HUES6 (cell line): ENCODE results near the gene TERT.
"Not testable (repeated sequence)": the region's sequence is repeated elsewhere in the genome, so short reads cannot be mapped to it uniquely, and the experiment has no call there.

Experiments
- H3K27ac ChIP-seq: 2 replicates; pipeline ENCODE4 v1.7.0; 2013; ENCODE audit warnings: low read depth, mild to moderate bottlenecking, low read length, inconsistent platforms
- H3K27me3 ChIP-seq: 2 replicates; pipeline ENCODE4 v1.6.1; 2013; ENCODE audit warnings: low read length; ENCODE audit not compliant: control insufficient read depth, insufficient read depth
- H3K36me3 ChIP-seq: 2 replicates; pipeline ENCODE4 v1.6.1; 2013; ENCODE audit warnings: low read length; ENCODE audit not compliant: control insufficient read depth, insufficient read depth
- H3K4me1 ChIP-seq: 2 replicates; pipeline ENCODE4 v1.6.1; 2013; ENCODE audit warnings: low read length; ENCODE audit not compliant: control insufficient read depth, insufficient read depth
- H3K4me3 ChIP-seq: 2 replicates; pipeline ENCODE4 v1.5.1; 2013; ENCODE audit warnings: low read depth, low read length
- H3K9ac ChIP-seq: one replicate; pipeline ENCODE4 v1.6.1; 2013; ENCODE audit warnings: mild to moderate bottlenecking, low read length
- H3K9me3 ChIP-seq: 2 replicates; pipeline ENCODE4 v1.6.1; 2013; ENCODE audit warnings: low read depth, low read length; ENCODE audit not compliant: control insufficient read depth, insufficient read depth

TERT gene

GRCh38 chr5:1330847-1331831, 36.3 kb upstream of the TERT start:
- Histone ChIP-seq H3K27ac (no peak overlapping the region), H3K4me3 (no peak overlapping the region), H3K27me3 (no peaks in the 10 kb centered on the region), H3K4me1 (no peaks in the 10 kb centered on the region; the same call in 1 of the 2 replicates), H3K9ac (no peak overlapping the region), H3K36me3 (peaks cover 78% of the 10 kb centered on the region), H3K9me3 (peaks cover 3% of the 10 kb centered on the region; the same call in 1 of the 2 replicates)

GRCh38 chr5:1330146-1330846, 35.4 kb upstream of the TERT start:
- Histone ChIP-seq H3K9me3 (peaks cover 3% of the 10 kb centered on the region; the same call in 1 of the 2 replicates), H3K9ac (no peak overlapping the region), H3K4me1 (no peaks in the 10 kb centered on the region; the same call in 1 of the 2 replicates), H3K27ac (no peak overlapping the region), H3K36me3 (peaks cover 78% of the 10 kb centered on the region), H3K27me3 (no peaks in the 10 kb centered on the region), H3K4me3 (no peak overlapping the region)

- peaks cover 3% of the 10 kb centered on the region; the same call in 1 of the 2 replicates for H3K9me3 ChIP-seq
- H3K4me3 ChIP-seq: no peak overlapping the region
- H3K27ac ChIP-seq: peak overlapping the region; percentile 70; the same call in 1 of the 2 replicates
- no peaks in the 10 kb centered on the region; the same call in 1 of the 2 replicates for H3K4me1 ChIP-seq
- H3K36me3 ChIP-seq: peaks cover 78% of the 10 kb centered on the region
- no peak overlapping the region for H3K9ac ChIP-seq
- H3K27me3 ChIP-seq: no peaks in the 10 kb centered on the region
Observed at GRCh38 chr5:1329111-1329579, 34.3 kb upstream of the TERT start.

- H3K4me3 ChIP-seq, H3K4me1 ChIP-seq, H3K9me3 ChIP-seq, H3K9ac ChIP-seq, H3K27me3 ChIP-seq: not testable (repeated sequence)
- peaks cover 78% of the 10 kb centered on the region for H3K36me3 ChIP-seq
- H3K27ac ChIP-seq: peak overlapping the region; percentile 70; the same call in 1 of the 2 replicates
Observed at GRCh38 chr5:1328237-1329110, 33.6 kb upstream of the TERT start.

- peak overlapping the region; percentile 59; the same call in 1 of the 2 replicates for H3K27ac ChIP-seq
- H3K4me3 ChIP-seq, H3K4me1 ChIP-seq, H3K27me3 ChIP-seq, H3K9me3 ChIP-seq: not testable (repeated sequence)
- peak overlapping the region; percentile 60 for H3K9ac ChIP-seq
- H3K36me3 ChIP-seq: peaks cover 78% of the 10 kb centered on the region
Observed at GRCh38 chr5:1326901-1327756, 32.3 kb upstream of the TERT start.

GRCh38 chr5:1326532-1326875, 31.6 kb upstream of the TERT start:
- peaks cover 78% of the 10 kb centered on the region for H3K36me3 ChIP-seq
- peak overlapping the region; percentile 13 for H3K9ac ChIP-seq
- not testable (repeated sequence) for H3K9me3 ChIP-seq, H3K27ac ChIP-seq, H3K4me1 ChIP-seq, H3K4me3 ChIP-seq, H3K27me3 ChIP-seq

GRCh38 chr5:1325870-1326531, 31.1 kb upstream of the TERT start:
- peaks cover 78% of the 10 kb centered on the region for H3K36me3 ChIP-seq
- H3K27me3 ChIP-seq: no peaks in the 10 kb centered on the region
- H3K27ac ChIP-seq: no peak overlapping the region; the same call in 1 of the 2 replicates
- no peak overlapping the region for H3K9ac ChIP-seq
- no peak overlapping the region for H3K4me3 ChIP-seq
- H3K4me1 ChIP-seq: no peaks in the 10 kb centered on the region; the same call in 1 of the 2 replicates
- peaks cover 3% of the 10 kb centered on the region; the same call in 1 of the 2 replicates for H3K9me3 ChIP-seq

- Histone ChIP-seq H3K9ac (no peak overlapping the region), H3K4me3 (no peak overlapping the region), H3K9me3 (peaks cover 3% of the 10 kb centered on the region; the same call in 1 of the 2 replicates), H3K36me3 (peaks cover 78% of the 10 kb centered on the region), H3K4me1 (no peaks in the 10 kb centered on the region; the same call in 1 of the 2 replicates), H3K27ac (no peak overlapping the region), H3K27me3 (no peaks in the 10 kb centered on the region)
Observed at GRCh38 chr5:1325191-1325741, 30.4 kb upstream of the TERT start.

- Histone ChIP-seq H3K9ac (no peak overlapping the region), H3K4me3 (no peak overlapping the region), H3K9me3 (peaks cover 3% of the 10 kb centered on the region; the same call in 1 of the 2 replicates), H3K27ac (no peak overlapping the region), H3K27me3 (no peaks in the 10 kb centered on the region), H3K4me1 (no peaks in the 10 kb centered on the region; the same call in 1 of the 2 replicates), H3K36me3 (peaks cover 78% of the 10 kb centered on the region)
Observed at GRCh38 chr5:1324719-1325190, 29.9 kb upstream of the TERT start.
